ENCODE results near the gene AKAP7.

- TF ChIP-seq EZH2phosphoT487 (IDR thresholded peaks at IDR 0.05; ENCODE audit: low read length) (no peak), CTCF (IDR thresholded peaks at IDR 0.05; ENCODE audit: low read length) (no peak)
Observed at GRCh38 chr6:131258816-131259476, 123.7 kb downstream of the AKAP7 start.

Data from MM.1S (cell line).